NAMALWA (cell line): ENCODE results near the gene MAPKAP1.

ENCODE experiments used
- DNase-seq: peaks from one replicate; pipeline ENCODE4 v3.0.0-alpha.2; 2015; ENCODE audit warnings: low spot score

The MAPKAP1 gene

GRCh38 chr9:125642311-125642710 is 64.7 kb downstream of the MAPKAP1 start:
- no peak for DNase-seq

- no peak for DNase-seq
Measured at GRCh38 chr9:125639057-125639456, 68.0 kb downstream of the MAPKAP1 start.

GRCh38 chr9:125638239-125639045 is 68.6 kb downstream of the MAPKAP1 start:
- no peak for DNase-seq

GRCh38 chr9:125637241-125637640 is 69.8 kb downstream of the MAPKAP1 start:
- DNase-seq, result no peak

GRCh38 chr9:125635888-125636287 is 71.1 kb downstream of the MAPKAP1 start:
- DNase-seq, result no peak

- peak; percentile 66 for DNase-seq
Measured at GRCh38 chr9:125634040-125634717, 72.8 kb downstream of the MAPKAP1 start.

- DNase-seq, result no peak
Measured at GRCh38 chr9:125633116-125633745, 73.8 kb downstream of the MAPKAP1 start.

- DNase-seq, result peak; percentile 85
Measured at GRCh38 chr9:125632321-125633115, 74.5 kb downstream of the MAPKAP1 start.

- DNase-seq, result peak; percentile 69
Measured at GRCh38 chr9:125631391-125632085, 75.5 kb downstream of the MAPKAP1 start.

- no peak for DNase-seq
Measured at GRCh38 chr9:125630436-125630835, 76.6 kb downstream of the MAPKAP1 start.

- DNase-seq, result peak; percentile 26
Measured at GRCh38 chr9:125629446-125629845, 77.6 kb downstream of the MAPKAP1 start.

- DNase-seq, result no peak
Measured at GRCh38 chr9:125626187-125626586, 80.8 kb downstream of the MAPKAP1 start.

- no peak for DNase-seq
Measured at GRCh38 chr9:125621170-125621569, 85.8 kb downstream of the MAPKAP1 start.

- no peak for DNase-seq
Measured at GRCh38 chr9:125620216-125620615, 86.8 kb downstream of the MAPKAP1 start.

- no peak for DNase-seq
Measured at GRCh38 chr9:125617087-125617486, 89.9 kb downstream of the MAPKAP1 start.

GRCh38 chr9:125613141-125613540 is 93.9 kb downstream of the MAPKAP1 start:
- no peak for DNase-seq

- no peak for DNase-seq
Measured at GRCh38 chr9:125612616-125613015, 94.4 kb downstream of the MAPKAP1 start.

GRCh38 chr9:125611121-125611765 is 95.8 kb downstream of the MAPKAP1 start:
- DNase-seq, result no peak

- DNase-seq, result no peak
Measured at GRCh38 chr9:125609744-125610143, 97.3 kb downstream of the MAPKAP1 start.

- no peak for DNase-seq
Measured at GRCh38 chr9:125608489-125609224, 98.4 kb downstream of the MAPKAP1 start.
